Lower leg skin (tissue), 4 donors: ENCODE measurements around the gene TRIM44. TPM values are rescaled to one million over a fixed set of nuclear protein-coding genes. Genes with fewer than 3 reads are reported as not detected.
"Not testable (repeated sequence)": the region's sequence is repeated elsewhere in the genome, so short reads cannot be mapped to it uniquely, and the experiment has no call there.

Experiments
- DNase-seq, 2 donors: peaks; one replicate each; pipeline ENCODE4 v3.0.0-alpha.2; 2019; ENCODE audit warnings: low spot score in 2 of 2
- H3K4me3 ChIP-seq: fragments of 200-600 bp; sonication (generic); 2 replicates; pipeline ENCODE4 v1.5.1; 2017; ENCODE audit warnings: mild to moderate bottlenecking, low read depth; ENCODE audit not compliant: poor library complexity, severe bottlenecking
- CTCF ChIP-seq, 3 donors: fragments of 450-650 bp; IDR thresholded peaks; one replicate each; pipeline ENCODE4 v1.5.1; 2016; ENCODE audit warnings: antibody characterized with exemption in 3 of 3, mild to moderate bottlenecking in 3 of 3, moderate library complexity in 2 of 3
- POLR2A ChIP-seq, 2 donors: fragments of 450-650 bp; IDR thresholded peaks; one replicate each; pipeline ENCODE4 v1.6.1; 2016 to 2017; ENCODE audit warnings: antibody characterized with exemption in 2 of 2, mild to moderate bottlenecking in 1 of 2, moderate library complexity in 1 of 2
- WGBS, 2 donors: methylation state at CpG; one replicate each; pipeline ENCODE4 v1.1.5; 2018; 5-methylcytosine and 5-hydroxymethylcytosine counted together
- intact Hi-C: fragments of 100-400 bp; cut with DNase I; formaldehyde crosslinking; loops from one replicate; pipeline ENCODE4 v1.15.0; 2023; ENCODE audit warnings: low total_unique reads
- total RNA-seq, 4 donors: library from RNA; depleted of rRNA; stranded (reverse); fragments of >200 nt; gene quantifications; one replicate each; pipeline ENCODE4 v1.1.0, GENCODE V29; 2016

The TRIM44 gene
- total RNA-seq, 4 donors from 2014 or later: 9.6 to 29.3 (median 23.8) TPM

GRCh38 chr11:35761899-35762298 is 99.3 kb downstream of the TRIM44 start:
- TF ChIP-seq POLR2A (IDR thresholded peaks at IDR 0.05) (no peak), CTCF (IDR thresholded peaks at IDR 0.05) (no peak)
- H3K4me3 ChIP-seq: no peak overlapping the region
- intact Hi-C loops: no loop called here
- 48 to 54% methylated on average over 1 of the region's 1 CpG for WGBS, 2 donors
- DNase-seq: no peak

DNA sequence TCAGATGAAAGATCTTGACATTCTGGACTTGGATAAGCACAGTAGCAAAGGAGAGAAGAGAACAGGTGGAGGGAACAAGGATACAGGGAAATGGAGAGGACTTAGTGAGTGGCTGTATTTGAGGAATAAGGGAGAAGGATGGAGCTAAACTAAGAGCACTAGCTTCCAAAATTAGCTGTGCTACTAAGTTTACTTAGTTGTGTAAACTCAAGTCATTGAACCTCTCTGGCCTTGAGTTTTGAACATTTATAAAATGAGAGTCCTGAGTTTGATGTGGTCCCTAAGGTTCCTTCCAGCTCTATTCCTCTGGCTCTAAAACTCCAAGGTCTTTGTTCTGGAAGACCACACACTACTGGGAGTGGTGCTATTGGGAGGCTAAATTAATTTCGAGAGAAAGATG is 100.7 kb downstream of the TRIM44 start:
- DNase-seq: no peak
- intact Hi-C loops: no loop called here
- H3K4me3 ChIP-seq: no peak overlapping the region
- 83 to 88% methylated on average over 1 of the region's 1 CpG for WGBS, 2 donors
- no peak for TF ChIP-seq CTCF (IDR thresholded peaks at IDR 0.05)
- TF ChIP-seq POLR2A (IDR thresholded peaks at IDR 0.05): no peak

GRCh38 chr11:35763765-35764164 is 101.2 kb downstream of the TRIM44 start:
- intact Hi-C loops: no loop called here
- no peak for DNase-seq
- TF ChIP-seq CTCF (IDR thresholded peaks at IDR 0.05) (no peak), POLR2A (IDR thresholded peaks at IDR 0.05) (no peak)
- WGBS, 2 donors: 73 to 75% methylated on average over 4 of the region's 4 CpGs
- no peak overlapping the region for H3K4me3 ChIP-seq

- no peak for DNase-seq
- no peak for TF ChIP-seq CTCF (IDR thresholded peaks at IDR 0.05)
- no peak overlapping the region for H3K4me3 ChIP-seq
- intact Hi-C loops: no loop called here
- 87 to 90% methylated on average over 6 of the region's 6 CpGs for WGBS, 2 donors
Measured at GRCh38 chr11:35764417-35764816, 101.8 kb downstream of the TRIM44 start.

DNA sequence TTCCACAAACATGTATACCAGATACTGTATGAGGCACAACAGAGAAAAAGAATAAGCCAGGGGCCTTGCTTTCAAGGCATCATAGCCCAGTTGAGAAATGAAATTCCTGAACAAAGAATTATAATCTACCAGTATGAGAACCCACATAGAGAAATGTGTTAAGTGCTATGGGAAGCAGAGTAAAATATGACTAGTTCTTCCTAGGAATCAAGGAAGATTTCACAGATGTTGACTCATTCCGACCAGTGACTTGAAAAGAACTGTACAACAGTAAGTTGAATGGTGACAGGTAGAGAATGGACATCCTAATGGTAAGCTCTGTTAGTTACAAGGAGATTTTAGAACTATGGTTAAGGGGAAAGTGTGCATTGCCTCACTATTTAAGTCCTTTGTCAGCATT is 102.6 kb downstream of the TRIM44 start:
- 90 to 100% methylated on average over 1 of the region's 1 CpG for WGBS, 2 donors
- intact Hi-C loops: no loop called here
- DNase-seq: no peak
- no peak overlapping the region for H3K4me3 ChIP-seq
- TF ChIP-seq CTCF (IDR thresholded peaks at IDR 0.05) (no peak), POLR2A (IDR thresholded peaks at IDR 0.05) (no peak)

DNA sequence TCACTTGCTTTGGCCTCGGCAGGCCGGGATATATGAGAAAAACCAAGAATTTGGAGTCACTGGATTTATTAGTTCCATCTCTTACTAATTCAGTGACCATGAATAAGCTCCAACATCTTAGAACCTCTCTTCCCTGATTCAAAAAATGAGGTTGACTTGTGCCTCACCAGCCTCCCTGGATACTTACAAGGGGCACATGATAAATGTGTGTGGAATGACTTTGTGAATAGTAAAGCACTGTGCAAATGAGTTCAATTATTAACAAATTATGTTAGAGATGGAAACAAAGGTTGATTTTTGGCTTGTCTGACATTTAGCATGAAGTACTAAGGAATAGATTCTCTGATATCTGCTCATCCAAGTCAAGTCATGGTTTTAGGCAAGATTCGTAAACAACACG is 104.1 kb downstream of the TRIM44 start:
- TF ChIP-seq POLR2A (IDR thresholded peaks at IDR 0.05) (no peak), CTCF (IDR thresholded peaks at IDR 0.05) (no peak)
- H3K4me3 ChIP-seq: no peak overlapping the region
- WGBS, 2 donors: 92 to 95% methylated on average over 4 of the region's 4 CpGs
- intact Hi-C loops: no loop called here
- DNase-seq: no peak

DNA sequence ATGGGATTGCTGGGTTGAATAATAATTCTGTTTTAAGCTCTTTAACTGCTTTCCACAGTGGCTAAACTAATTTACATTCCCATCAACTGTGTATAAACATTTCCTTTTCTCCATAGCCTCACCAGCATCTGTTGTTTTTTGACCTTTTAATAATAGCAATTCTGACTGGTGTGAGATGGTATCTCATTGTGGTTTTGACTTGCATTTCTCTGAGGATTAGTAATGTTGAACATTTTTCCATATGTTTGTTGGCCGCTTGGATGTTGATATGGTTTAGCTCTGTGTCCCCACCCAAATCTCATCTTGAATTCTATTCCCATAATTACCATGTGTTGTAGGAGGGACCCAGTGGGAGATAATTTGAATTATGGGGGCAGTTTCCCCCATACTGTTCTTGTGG is 107.8 kb downstream of the TRIM44 start:
- DNase-seq, H3K4me3 ChIP-seq, intact Hi-C loops: not testable (repeated sequence)
- 82 to 94% methylated on average over 1 of the region's 1 CpG for WGBS, 2 donors
